ENCODE measurements around the gene PLAC1. TPM values are rescaled to one million over a fixed set of nuclear protein-coding genes. Genes with fewer than 3 reads are reported as not detected.

Gene PLAC1
- total RNA-seq, 3 donors from 2014 or later (not counting 1 experiment from before 2014, with no cell fraction given) = not detected

DNA sequence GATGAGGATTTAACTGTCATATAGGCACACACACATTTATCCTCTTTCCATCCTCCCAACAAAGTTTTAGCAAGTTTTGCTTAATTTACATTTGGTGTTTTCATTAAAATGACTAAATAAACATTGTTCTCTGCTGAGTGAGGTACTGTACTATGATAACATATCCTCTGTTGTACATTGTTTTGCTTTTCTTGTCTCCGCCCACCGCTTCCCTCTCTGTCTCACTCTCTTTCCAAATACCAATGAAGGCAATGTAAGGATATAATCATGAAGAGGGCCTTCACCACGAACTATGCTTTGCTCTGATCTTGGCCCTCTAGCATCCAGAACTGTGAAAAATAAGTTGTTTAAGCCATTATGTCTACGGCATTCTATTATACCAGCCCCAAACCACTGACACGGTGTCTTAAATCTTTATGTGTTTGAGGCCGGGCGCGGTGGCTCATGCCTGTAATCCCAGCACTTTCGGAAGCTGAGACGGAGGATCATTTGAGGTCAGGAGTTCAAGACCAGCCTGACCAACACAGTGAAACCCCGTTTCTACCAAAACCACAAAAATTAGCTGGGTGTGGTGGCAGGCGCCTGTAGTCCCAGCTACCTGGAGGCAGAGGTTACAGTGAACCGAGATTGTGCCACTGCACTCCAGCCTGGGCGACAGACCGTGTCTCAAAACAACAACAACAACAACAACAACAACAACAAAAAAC lies 133.0 kb downstream of the PLAC1 start:
- H3K4me3 ChIP-seq (ENCODE audit: low read length) = no peak overlapping the region
- TF ChIP-seq, protein P1, sequence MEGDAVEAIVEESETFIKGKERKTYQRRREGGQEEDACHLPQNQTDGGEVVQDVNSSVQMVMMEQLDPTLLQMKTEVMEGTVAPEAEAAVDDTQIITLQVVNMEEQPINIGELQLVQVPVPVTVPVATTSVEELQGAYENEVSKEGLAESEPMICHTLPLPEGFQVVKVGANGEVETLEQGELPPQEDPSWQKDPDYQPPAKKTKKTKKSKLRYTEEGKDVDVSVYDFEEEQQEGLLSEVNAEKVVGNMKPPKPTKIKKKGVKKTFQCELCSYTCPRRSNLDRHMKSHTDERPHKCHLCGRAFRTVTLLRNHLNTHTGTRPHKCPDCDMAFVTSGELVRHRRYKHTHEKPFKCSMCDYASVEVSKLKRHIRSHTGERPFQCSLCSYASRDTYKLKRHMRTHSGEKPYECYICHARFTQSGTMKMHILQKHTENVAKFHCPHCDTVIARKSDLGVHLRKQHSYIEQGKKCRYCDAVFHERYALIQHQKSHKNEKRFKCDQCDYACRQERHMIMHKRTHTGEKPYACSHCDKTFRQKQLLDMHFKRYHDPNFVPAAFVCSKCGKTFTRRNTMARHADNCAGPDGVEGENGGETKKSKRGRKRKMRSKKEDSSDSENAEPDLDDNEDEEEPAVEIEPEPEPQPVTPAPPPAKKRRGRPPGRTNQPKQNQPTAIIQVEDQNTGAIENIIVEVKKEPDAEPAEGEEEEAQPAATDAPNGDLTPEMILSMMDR (IDR thresholded peaks at IDR 0.05) = no peak
- no peaks in the 10 kb centered on the region for H3K27me3 ChIP-seq (ENCODE audit: control insufficient read depth, insufficient read depth, low read length)
- H3K4me3 Mint-ChIP-seq = no peak overlapping the region
- ATAC-seq = no peak
- peaks cover 0 to 7% of the 10 kb centered on the region in 2 donors for H3K27me3 Mint-ChIP-seq (ENCODE audit: low read depth in 2 of 2)
- no peaks in the 10 kb centered on the region for H3K4me1 ChIP-seq (ENCODE audit: control insufficient read depth, insufficient read depth, low read length)
- DNase-seq = no peak
- peaks cover 8% of the 10 kb centered on the region in 2 donors for H3K4me1 Mint-ChIP-seq
- no peaks in the 10 kb centered on the region for H3K9me3 ChIP-seq (ENCODE audit: control insufficient read depth, insufficient read depth, low read length)
- H3K27ac Mint-ChIP-seq = no peak overlapping the region
- WGBS (ENCODE audit: insufficient coverage) = 75% methylated on average over 8 of the region's 15 CpGs
- H3K36me3 Mint-ChIP-seq = no peaks in the 10 kb centered on the region
- no peaks in the 10 kb centered on the region for H3K36me3 ChIP-seq (ENCODE audit: control insufficient read depth, insufficient read depth, low read length)
- no peak overlapping the region for H3K27ac ChIP-seq (ENCODE audit: low read length)
- intact Hi-C loops (cut with micrococcal nuclease) = no loop called here
- no peaks in the 10 kb centered on the region for H3K9me3 Mint-ChIP-seq

DNA sequence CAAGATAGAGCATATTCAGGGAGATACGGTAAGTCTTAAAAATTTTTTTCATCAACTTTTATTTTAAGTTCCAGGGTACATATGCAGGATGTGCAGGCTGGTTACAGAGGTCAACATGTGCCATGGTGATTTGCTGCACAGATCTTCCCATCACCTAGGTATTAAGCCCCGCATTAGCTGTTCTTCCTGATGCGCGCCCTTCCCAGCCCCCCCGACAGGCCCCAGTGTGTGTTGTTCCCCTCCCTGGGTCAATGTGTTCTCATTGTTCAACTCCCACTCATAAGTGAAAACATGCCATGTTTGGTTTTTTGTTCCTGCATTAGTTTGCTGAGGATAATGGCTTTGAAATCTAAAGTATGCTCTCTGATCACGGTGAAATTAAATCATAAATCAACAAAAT lies 134.1 kb downstream of the PLAC1 start:
- no peaks in the 10 kb centered on the region for H3K36me3 ChIP-seq (ENCODE audit: control insufficient read depth, insufficient read depth, low read length)
- H3K27ac Mint-ChIP-seq = no peak overlapping the region
- H3K4me3 ChIP-seq (ENCODE audit: low read length) = no peak overlapping the region
- DNase-seq = no peak
- WGBS (ENCODE audit: insufficient coverage) = 96% methylated on average over 4 of the region's 6 CpGs
- no peaks in the 10 kb centered on the region for H3K9me3 Mint-ChIP-seq
- no peak overlapping the region for H3K27ac ChIP-seq (ENCODE audit: low read length)
- H3K27me3 ChIP-seq (ENCODE audit: control insufficient read depth, insufficient read depth, low read length) = no peaks in the 10 kb centered on the region
- H3K4me1 Mint-ChIP-seq = peaks cover 8% of the 10 kb centered on the region in 2 donors
- H3K27me3 Mint-ChIP-seq (ENCODE audit: low read depth in 2 of 2) = peaks cover 0 to 7% of the 10 kb centered on the region in 2 donors
- no peak overlapping the region for H3K4me3 Mint-ChIP-seq
- intact Hi-C loops (cut with micrococcal nuclease) = no loop called here
- ATAC-seq = no peak
- no peaks in the 10 kb centered on the region for H3K36me3 Mint-ChIP-seq
- H3K4me1 ChIP-seq (ENCODE audit: control insufficient read depth, insufficient read depth, low read length) = no peaks in the 10 kb centered on the region
- no peaks in the 10 kb centered on the region for H3K9me3 ChIP-seq (ENCODE audit: control insufficient read depth, insufficient read depth, low read length)
- TF ChIP-seq, protein P1 (IDR thresholded peaks at IDR 0.05) = no peak

DNA sequence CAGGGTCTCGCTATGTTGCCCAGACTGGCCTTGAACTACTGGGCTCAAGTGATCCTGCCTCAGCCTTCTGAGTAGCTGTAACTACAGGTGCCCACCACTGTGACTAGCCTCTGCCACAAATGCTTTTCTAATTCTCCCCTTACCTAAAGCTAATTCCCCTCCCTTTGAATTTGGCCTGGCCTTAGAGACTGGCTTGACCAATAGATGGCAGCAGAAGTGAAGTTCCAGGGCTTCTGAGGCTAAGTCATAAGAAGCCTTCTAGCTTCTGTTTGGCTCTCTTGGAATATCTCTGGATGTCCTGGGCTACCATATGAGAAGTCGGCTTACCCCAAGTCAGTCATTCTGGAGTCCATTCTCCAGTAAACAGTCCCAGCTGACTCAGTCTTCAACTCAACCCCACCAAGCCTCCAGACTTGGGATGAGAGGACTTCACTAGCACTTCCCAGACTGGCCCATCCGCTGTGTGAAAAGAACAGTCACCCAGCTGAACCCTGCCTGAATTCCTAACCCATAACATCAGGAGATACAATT lies 137.3 kb downstream of the PLAC1 start:
- 85% methylated on average over 2 of the region's 3 CpGs for WGBS (ENCODE audit: insufficient coverage)
- no peaks in the 10 kb centered on the region for H3K27me3 ChIP-seq (ENCODE audit: control insufficient read depth, insufficient read depth, low read length)
- no peaks in the 10 kb centered on the region for H3K27me3 Mint-ChIP-seq (ENCODE audit: low read depth in 2 of 2)
- intact Hi-C loops (cut with micrococcal nuclease) = loop anchor here (2.0 kb wide), 1 partner anchor 262 kb away; no protein-coding TSS in a partner anchor
- no peaks in the 10 kb centered on the region for H3K4me1 ChIP-seq (ENCODE audit: control insufficient read depth, insufficient read depth, low read length)
- no peak overlapping the region for H3K4me3 ChIP-seq (ENCODE audit: low read length)
- H3K4me1 Mint-ChIP-seq = peaks cover 8% of the 10 kb centered on the region in 2 donors
- no peak overlapping the region for H3K27ac Mint-ChIP-seq
- no peaks in the 10 kb centered on the region for H3K36me3 Mint-ChIP-seq
- H3K4me3 Mint-ChIP-seq = no peak overlapping the region
- no peaks in the 10 kb centered on the region for H3K9me3 Mint-ChIP-seq
- H3K9me3 ChIP-seq (ENCODE audit: control insufficient read depth, insufficient read depth, low read length) = no peaks in the 10 kb centered on the region
- no peaks in the 10 kb centered on the region for H3K36me3 ChIP-seq (ENCODE audit: control insufficient read depth, insufficient read depth, low read length)
- no peak overlapping the region for H3K27ac ChIP-seq (ENCODE audit: low read length)
- DNase-seq (peak in 1 of 2 donors; percentile 19), ATAC-seq (peak in 1 of 3 donors; percentile 38)
- TF ChIP-seq, protein P1 (IDR thresholded peaks at IDR 0.05) = no peak

Other genes starting within 250 kb of the PLAC1 start
- 10 to 100 TPM; 15.1 to 17.8 (median 17.7) TPM for gene HPRT1, start 198.3 kb downstream of the PLAC1 start, total RNA-seq
- gene PABIR2, start 138.7 kb upstream of the PLAC1 start, total RNA-seq = 10 to 100 TPM; 46.8 to 56.7 (median 55.0) TPM